Esophagus squamous epithelium (tissue), 4 donors: ENCODE data around the gene PLG.
"Not testable (repeated sequence)": the region's sequence is repeated elsewhere in the genome, so short reads cannot be mapped to it uniquely, and the experiment has no call there.

Experiments
- POLR2A ChIP-seq, 4 donors: fragments of 450-650 bp; IDR thresholded peaks; one replicate each; pipeline ENCODE4 v1.6.1; 2017; ENCODE audit warnings: antibody characterized with exemption in 4 of 4, mild to moderate bottlenecking in 4 of 4, moderate library complexity in 3 of 4
- TF ChIP-seq, protein P1 (sequence below), 6 experiments: fragments of 450-650 bp in 4 of 6; fragments of 200-600 bp in 2 of 6; sonication (generic) in 2 of 6; IDR thresholded peaks; one replicate each; pipeline ENCODE4 v1.5.1; 2016 to 2019; ENCODE audit warnings: antibody characterized with exemption in 6 of 6, mild to moderate bottlenecking in 4 of 6, moderate library complexity in 4 of 6

DNA sequence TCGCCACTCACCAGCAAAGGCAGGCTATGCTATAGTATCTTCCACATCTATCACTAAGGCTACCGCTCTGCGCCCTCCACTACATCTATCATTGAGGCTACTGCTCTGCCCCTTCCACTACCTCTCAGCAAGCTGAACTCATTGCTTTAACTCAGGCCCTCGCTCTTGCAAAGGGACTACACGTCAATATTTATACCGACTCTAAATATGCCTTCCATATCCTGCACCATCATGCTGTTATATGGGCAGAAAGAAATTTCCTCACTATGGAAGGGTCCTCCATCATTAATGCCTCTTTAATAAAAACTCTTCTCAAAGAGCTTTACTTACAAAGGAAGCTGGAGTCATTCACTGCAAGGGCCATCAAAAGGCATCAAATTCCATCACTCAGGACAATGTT, 77.1 kb downstream of the PLG start:
- TF ChIP-seq, protein P1, sequence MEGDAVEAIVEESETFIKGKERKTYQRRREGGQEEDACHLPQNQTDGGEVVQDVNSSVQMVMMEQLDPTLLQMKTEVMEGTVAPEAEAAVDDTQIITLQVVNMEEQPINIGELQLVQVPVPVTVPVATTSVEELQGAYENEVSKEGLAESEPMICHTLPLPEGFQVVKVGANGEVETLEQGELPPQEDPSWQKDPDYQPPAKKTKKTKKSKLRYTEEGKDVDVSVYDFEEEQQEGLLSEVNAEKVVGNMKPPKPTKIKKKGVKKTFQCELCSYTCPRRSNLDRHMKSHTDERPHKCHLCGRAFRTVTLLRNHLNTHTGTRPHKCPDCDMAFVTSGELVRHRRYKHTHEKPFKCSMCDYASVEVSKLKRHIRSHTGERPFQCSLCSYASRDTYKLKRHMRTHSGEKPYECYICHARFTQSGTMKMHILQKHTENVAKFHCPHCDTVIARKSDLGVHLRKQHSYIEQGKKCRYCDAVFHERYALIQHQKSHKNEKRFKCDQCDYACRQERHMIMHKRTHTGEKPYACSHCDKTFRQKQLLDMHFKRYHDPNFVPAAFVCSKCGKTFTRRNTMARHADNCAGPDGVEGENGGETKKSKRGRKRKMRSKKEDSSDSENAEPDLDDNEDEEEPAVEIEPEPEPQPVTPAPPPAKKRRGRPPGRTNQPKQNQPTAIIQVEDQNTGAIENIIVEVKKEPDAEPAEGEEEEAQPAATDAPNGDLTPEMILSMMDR (IDR thresholded peaks at IDR 0.05), result not testable (repeated sequence)
- not testable (repeated sequence) for TF ChIP-seq POLR2A (IDR thresholded peaks at IDR 0.05)
